Measurements from ENCODE around the gene C12orf50.

Gene C12orf50

GRCh38 chr12:87988534-87988933 is 40.7 kb downstream of the C12orf50 start:
- H3K4me3 ChIP-seq (ENCODE audit: low read depth in 1 of 2, low read length in 1 of 2), result no peak overlapping the region
- H3K4me1 ChIP-seq (ENCODE audit: control insufficient read depth in 1 of 2, insufficient read depth in 1 of 2, low read depth in 1 of 2, low read length in 1 of 2), result no peaks in the 10 kb centered on the region
- TF ChIP-seq CTCF (IDR thresholded peaks at IDR 0.05), result no peak
- no peaks in the 10 kb centered on the region for H3K36me3 ChIP-seq
- no peaks in the 10 kb centered on the region for H3K27me3 ChIP-seq
- H3K9me3 ChIP-seq, result no peaks in the 10 kb centered on the region
- no peak overlapping the region for H3K27ac ChIP-seq

- TF ChIP-seq CTCF (IDR thresholded peaks at IDR 0.05), result no peak
- Histone ChIP-seq H3K9me3 (no peaks in the 10 kb centered on the region), H3K27me3 (no peaks in the 10 kb centered on the region), H3K4me1 (ENCODE audit: control insufficient read depth in 1 of 2, insufficient read depth in 1 of 2, low read depth in 1 of 2, low read length in 1 of 2) (no peaks in the 10 kb centered on the region), H3K36me3 (no peaks in the 10 kb centered on the region), H3K27ac (no peak overlapping the region), H3K4me3 (ENCODE audit: low read depth in 1 of 2, low read length in 1 of 2) (no peak overlapping the region)
Observed at GRCh38 chr12:87985069-87985675, 44.0 kb downstream of the C12orf50 start.

GRCh38 chr12:87982208-87982607 is 47.0 kb downstream of the C12orf50 start:
- no peaks in the 10 kb centered on the region for H3K9me3 ChIP-seq
- no peaks in the 10 kb centered on the region for H3K27me3 ChIP-seq
- H3K36me3 ChIP-seq, result no peaks in the 10 kb centered on the region
- no peaks in the 10 kb centered on the region for H3K4me1 ChIP-seq (ENCODE audit: control insufficient read depth in 1 of 2, insufficient read depth in 1 of 2, low read depth in 1 of 2, low read length in 1 of 2)
- TF ChIP-seq CTCF (IDR thresholded peaks at IDR 0.05), result no peak
- H3K27ac ChIP-seq, result no peak overlapping the region
- H3K4me3 ChIP-seq (ENCODE audit: low read depth in 1 of 2, low read length in 1 of 2), result no peak overlapping the region

GRCh38 chr12:87981495-87981894 is 47.7 kb downstream of the C12orf50 start:
- H3K36me3 ChIP-seq, result no peaks in the 10 kb centered on the region
- H3K27ac ChIP-seq, result no peak overlapping the region
- no peak overlapping the region for H3K4me3 ChIP-seq (ENCODE audit: low read depth in 1 of 2, low read length in 1 of 2)
- H3K4me1 ChIP-seq (ENCODE audit: control insufficient read depth in 1 of 2, insufficient read depth in 1 of 2, low read depth in 1 of 2, low read length in 1 of 2), result no peaks in the 10 kb centered on the region
- TF ChIP-seq CTCF (IDR thresholded peaks at IDR 0.05), result no peak
- no peaks in the 10 kb centered on the region for H3K9me3 ChIP-seq
- no peaks in the 10 kb centered on the region for H3K27me3 ChIP-seq

GRCh38 chr12:87975879-87976278 is 53.3 kb downstream of the C12orf50 start:
- no peaks in the 10 kb centered on the region for H3K27me3 ChIP-seq
- no peak overlapping the region for H3K27ac ChIP-seq
- H3K36me3 ChIP-seq, result no peaks in the 10 kb centered on the region
- no peak overlapping the region for H3K4me3 ChIP-seq (ENCODE audit: low read depth in 1 of 2, low read length in 1 of 2)
- H3K4me1 ChIP-seq (ENCODE audit: control insufficient read depth in 1 of 2, insufficient read depth in 1 of 2, low read depth in 1 of 2, low read length in 1 of 2), result no peaks in the 10 kb centered on the region
- no peak for TF ChIP-seq CTCF (IDR thresholded peaks at IDR 0.05)
- no peaks in the 10 kb centered on the region for H3K9me3 ChIP-seq

GRCh38 chr12:87967871-87968270 is 61.3 kb downstream of the C12orf50 start:
- TF ChIP-seq CTCF (IDR thresholded peaks at IDR 0.05), result no peak
- Histone ChIP-seq H3K27me3 (no peaks in the 10 kb centered on the region), H3K27ac (no peak overlapping the region), H3K36me3 (no peaks in the 10 kb centered on the region), H3K4me1 (ENCODE audit: control insufficient read depth in 1 of 2, insufficient read depth in 1 of 2, low read depth in 1 of 2, low read length in 1 of 2) (no peaks in the 10 kb centered on the region), H3K9me3 (no peaks in the 10 kb centered on the region), H3K4me3 (ENCODE audit: low read depth in 1 of 2, low read length in 1 of 2) (no peak overlapping the region)
